ENCODE results near the gene SIPA1. TPM values are rescaled to one million over a fixed set of nuclear protein-coding genes. Genes with fewer than 3 reads are reported as not detected.

SIPA1 gene
- total and polyA plus RNA-seq, 2 of the 13 experiments (the other 11 are each of a cell fraction or from before 2014, with no cell fraction given), result 5.8 to 7.7 TPM

- TF ChIP-seq ZNF713 (CRISPR knock-in tag; IDR thresholded peaks at IDR 0.05) (0 out of 2 replicates have a peak, but pooled peaks have one; percentile 18), ZNF790 (CRISPR knock-in tag; IDR thresholded peaks at IDR 0.05; ENCODE audit: borderline replicate concordance) (peak; percentile 69; the same call in 1 of the 2 replicates), PHF21A (CRISPR knock-in tag; IDR thresholded peaks at IDR 0.05) (peak; percentile 11; the same call in 1 of the 2 replicates), ISL2 (CRISPR knock-in tag; IDR thresholded peaks at IDR 0.05) (no peak), NCOR1 (IDR thresholded peaks at IDR 0.05; ENCODE audit: borderline replicate concordance, low read length) (no peak), HNRNPLL (IDR thresholded peaks at IDR 0.05; ENCODE audit: low read depth, low read length, poor library complexity, severe bottlenecking) (peak; percentile 91), CREB3 (CRISPR knock-in tag; IDR thresholded peaks at IDR 0.05) (no peak), ETS1 (CRISPR knock-in tag; IDR thresholded peaks at IDR 0.05) (no peak), ZMYM4 (CRISPR knock-in tag; IDR thresholded peaks at IDR 0.05) (0 out of 2 replicates have a peak, but pooled peaks have one; percentile 0), HIVEP1 (CRISPR knock-in tag; IDR thresholded peaks at IDR 0.05) (0 out of 2 replicates have a peak, but pooled peaks have one; percentile 4), PRDM10 (CRISPR knock-in tag; IDR thresholded peaks at IDR 0.05; ENCODE audit: low read depth) (no peak), LRRFIP1 (CRISPR knock-in tag; conservative IDR thresholded peaks at IDR 0.05) (no peak), ZSCAN29 (CRISPR knock-in tag; conservative IDR thresholded peaks at IDR 0.05) (0 out of 2 replicates have a peak, but pooled peaks have one; percentile 20), MTF1 (CRISPR knock-in tag; IDR thresholded peaks at IDR 0.05) (no peak), SRF (IDR thresholded peaks at IDR 0.05; ENCODE audit: low read depth, low read length) (no peak), FOXP4 (CRISPR knock-in tag; IDR thresholded peaks at IDR 0.05) (no peak), SRSF1 (optimal IDR thresholded peaks at IDR 0.05; ENCODE audit: low read depth, low read length) (no peak), TBP (CRISPR knock-in tag; IDR thresholded peaks at IDR 0.05) (no peak), KDM5B (CRISPR knock-in tag; IDR thresholded peaks at IDR 0.05; ENCODE audit: borderline replicate concordance) (no peak), ZNF232 (CRISPR knock-in tag; IDR thresholded peaks at IDR 0.05; ENCODE audit: borderline replicate concordance) (no peak)
Observed at GRCh38 chr11:65662247-65662798, 24.4 kb downstream of the SIPA1 start (continued).
